Stimulated activated CD4-positive, alpha-beta T cell treated with anti-CD3 and anti-CD28 coated beads, Interleukin-2, amount 100 ng/mL, for 4 hours (primary cell): ENCODE measurements around the gene RALGAPA1.
"Not testable (repeated sequence)": the region's sequence is repeated elsewhere in the genome, so short reads cannot be mapped to it uniquely, and the experiment has no call there.

Source experiments
- DNase-seq: peaks from one replicate; pipeline ENCODE4 v3.0.0-alpha.2; 2020; ENCODE audit warnings: low read depth

The RALGAPA1 gene

GRCh38 chr14:35761922-35762321, 47.2 kb downstream of the RALGAPA1 start:
- DNase-seq = no peak

GRCh38 chr14:35760143-35760542, 49.0 kb downstream of the RALGAPA1 start:
- no peak for DNase-seq

GRCh38 chr14:35758523-35759129, 50.5 kb downstream of the RALGAPA1 start:
- DNase-seq = no peak

- DNase-seq = no peak
Observed at GRCh38 chr14:35754671-35755070, 54.4 kb downstream of the RALGAPA1 start.

GRCh38 chr14:35752380-35752779, 56.7 kb downstream of the RALGAPA1 start:
- DNase-seq = no peak

- DNase-seq = no peak
Observed at GRCh38 chr14:35750202-35750904, 58.7 kb downstream of the RALGAPA1 start.

- DNase-seq = no peak
Observed at GRCh38 chr14:35747379-35747778, 61.7 kb downstream of the RALGAPA1 start.

GRCh38 chr14:35742442-35742841, 66.7 kb downstream of the RALGAPA1 start:
- no peak for DNase-seq

- no peak for DNase-seq
Observed at GRCh38 chr14:35742032-35742371, 67.1 kb downstream of the RALGAPA1 start.

GRCh38 chr14:35741345-35742031, 67.6 kb downstream of the RALGAPA1 start:
- DNase-seq = no peak

GRCh38 chr14:35740215-35740614, 68.9 kb downstream of the RALGAPA1 start:
- no peak for DNase-seq

- DNase-seq = not testable (repeated sequence)
Observed at GRCh38 chr14:35735163-35735562, 73.9 kb downstream of the RALGAPA1 start.

GRCh38 chr14:35733510-35733909, 75.6 kb downstream of the RALGAPA1 start:
- not testable (repeated sequence) for DNase-seq

- no peak for DNase-seq
Observed at GRCh38 chr14:35730871-35731270, 78.2 kb downstream of the RALGAPA1 start.

- no peak for DNase-seq
Observed at GRCh38 chr14:35727764-35728163, 81.3 kb downstream of the RALGAPA1 start.

- DNase-seq = no peak
Observed at GRCh38 chr14:35725930-35726329, 83.2 kb downstream of the RALGAPA1 start.

GRCh38 chr14:35715079-35715478, 94.0 kb downstream of the RALGAPA1 start:
- no peak for DNase-seq

- DNase-seq = no peak
Observed at GRCh38 chr14:35712466-35712865, 96.6 kb downstream of the RALGAPA1 start.

GRCh38 chr14:35708062-35708461, 101.0 kb downstream of the RALGAPA1 start:
- no peak for DNase-seq

GRCh38 chr14:35705636-35706035, 103.5 kb downstream of the RALGAPA1 start:
- DNase-seq = no peak

GRCh38 chr14:35704793-35705493, 104.2 kb downstream of the RALGAPA1 start:
- DNase-seq = no peak

- DNase-seq = no peak
Observed at GRCh38 chr14:35701531-35701930, 107.6 kb downstream of the RALGAPA1 start.
